Astrocyte (in vitro differentiated cells and primary cell): Measurements from ENCODE around the gene MMAA. TPM values are rescaled to one million over a fixed set of nuclear protein-coding genes. Genes with fewer than 3 reads are reported as not detected.

Experiments used
- DNase-seq: peaks from one replicate; pipeline ENCODE4 v3.0.0-alpha.2; 2010; ENCODE audit warnings: low read depth
- FAIRE-seq: peaks from 2 replicates; lab custom pipeline; 2011; peaks lifted over from hg19 to GRCh38; lab: Jason Lieb, UNC
- H2AFZ ChIP-seq: 2 replicates; pipeline ENCODE4 v1.6.0; 2012; ENCODE audit warnings: low read depth, low read length, inconsistent platforms
- H3K27ac ChIP-seq: 2 replicates; pipeline ENCODE4 v1.5.1; 2011; ENCODE audit warnings: low read depth, low read length, inconsistent platforms
- H3K27me3 ChIP-seq: 2 replicates; pipeline ENCODE4 v1.6.0; 2011; ENCODE audit warnings: low read length, inconsistent platforms; ENCODE audit not compliant: insufficient read depth
- H3K36me3 ChIP-seq: 2 replicates; pipeline ENCODE4 v1.5.1; 2011; ENCODE audit warnings: low read length, inconsistent platforms; ENCODE audit not compliant: insufficient read depth
- H3K4me1 ChIP-seq: 2 replicates; pipeline ENCODE4 v1.5.1; 2011; ENCODE audit warnings: low read length, inconsistent platforms; ENCODE audit not compliant: insufficient read depth
- H3K4me2 ChIP-seq: 2 replicates; pipeline ENCODE4 v1.6.0; 2012; ENCODE audit warnings: low read length, inconsistent platforms
- H3K4me3 ChIP-seq: 2 replicates; pipeline ENCODE4 v1.5.1; 2011; ENCODE audit warnings: low read depth, mild to moderate bottlenecking, low read length, inconsistent platforms; ENCODE audit not compliant: insufficient read depth
- H3K79me2 ChIP-seq: 2 replicates; pipeline ENCODE4 v1.6.0; 2012; ENCODE audit warnings: mild to moderate bottlenecking, low read length, inconsistent platforms; ENCODE audit not compliant: insufficient read depth
- H3K9ac ChIP-seq: 2 replicates; pipeline ENCODE4 v1.6.0; 2012; ENCODE audit warnings: mild to moderate bottlenecking, low read length, inconsistent platforms
- H3K9me3 ChIP-seq: 2 replicates; pipeline ENCODE4 v1.5.1; 2012; ENCODE audit warnings: low read depth, mild to moderate bottlenecking, low read length, inconsistent platforms; ENCODE audit not compliant: insufficient read depth
- H4K20me1 ChIP-seq: 2 replicates; pipeline ENCODE4 v1.6.0; 2012; ENCODE audit warnings: low read length, inconsistent platforms; ENCODE audit not compliant: insufficient read depth
- H3K27ac Mint-ChIP-seq: one replicate; pipeline ENCODE4 v1.8.0; 2021; ENCODE audit warnings: mild to moderate bottlenecking, mixed read lengths; ENCODE audit not compliant: unreplicated experiment
- H3K27me3 Mint-ChIP-seq: one replicate; pipeline ENCODE4 v1.8.0; 2021; ENCODE audit warnings: low read depth, mixed read lengths; ENCODE audit not compliant: unreplicated experiment
- H3K36me3 Mint-ChIP-seq: one replicate; pipeline ENCODE4 v1.8.0; 2021; ENCODE audit warnings: low read depth, mixed read lengths; ENCODE audit not compliant: unreplicated experiment
- H3K4me1 Mint-ChIP-seq: one replicate; pipeline ENCODE4 v1.8.0; 2021; ENCODE audit warnings: low read depth, mixed read lengths; ENCODE audit not compliant: unreplicated experiment
- H3K4me3 Mint-ChIP-seq: one replicate; pipeline ENCODE4 v1.8.0; 2021; ENCODE audit warnings: mild to moderate bottlenecking, moderate library complexity, mixed read lengths; ENCODE audit not compliant: unreplicated experiment
- H3K9me3 Mint-ChIP-seq: one replicate; pipeline ENCODE4 v1.8.0; 2021; ENCODE audit warnings: mild to moderate bottlenecking, mixed read lengths; ENCODE audit not compliant: unreplicated experiment
- CTCF ChIP-seq: IDR thresholded peaks from 2 replicates; pipeline ENCODE4 v1.5.1; 2011; ENCODE audit warnings: low read depth, mild to moderate bottlenecking, inconsistent platforms, low read length, moderate library complexity; ENCODE audit not compliant: insufficient read depth
- EZH2 ChIP-seq: IDR thresholded peaks from 2 replicates; pipeline ENCODE4 v1.6.1; 2012; ENCODE audit warnings: mild to moderate bottlenecking, low read length, inconsistent platforms; ENCODE audit not compliant: insufficient read depth
- total RNA-seq: library from RNA; stranded (reverse); gene quantifications from 2 replicates; pipeline ENCODE4 v1.2.1, GENCODE V29; 2021

MMAA gene
- total RNA-seq, 1 donor from 2014 or later: 8.5 TPM

GRCh38 chr4:145680902-145681301 lies 61.7 kb downstream of the MMAA start:
- no peak overlapping the region for H3K27ac Mint-ChIP-seq
- H3K9me3 Mint-ChIP-seq: peaks cover 5% of the 10 kb centered on the region

GRCh38 chr4:145681518-145681917 lies 62.3 kb downstream of the MMAA start:
- H3K79me2 ChIP-seq: no peaks in the 10 kb centered on the region
- DNase-seq (no peak), FAIRE-seq (no peak)
- H3K4me1 ChIP-seq: peaks cover 18% of the 10 kb centered on the region
- Mint-ChIP-seq H3K9me3 (peaks cover 5% of the 10 kb centered on the region), H3K4me1 (peaks cover 13% of the 10 kb centered on the region), H3K27me3 (no peaks in the 10 kb centered on the region), H3K27ac (no peak overlapping the region), H3K4me3 (no peak overlapping the region), H3K36me3 (no peaks in the 10 kb centered on the region)
- no peaks in the 10 kb centered on the region for H3K36me3 ChIP-seq
- no peak overlapping the region for H3K27ac ChIP-seq
- no peak overlapping the region for H3K4me2 ChIP-seq
- H3K4me3 ChIP-seq: no peak overlapping the region
- no peak overlapping the region for H2AFZ ChIP-seq
- H3K27me3 ChIP-seq: no peaks in the 10 kb centered on the region
- no peak overlapping the region for H3K9ac ChIP-seq
- no peaks in the 10 kb centered on the region for H3K9me3 ChIP-seq
- no peaks in the 10 kb centered on the region for H4K20me1 ChIP-seq
- TF ChIP-seq CTCF (no peak), EZH2 (no peak)

More at GRCh38 chr4:145680902-145681301, 61.7 kb downstream of the MMAA start:
- Histone ChIP-seq H3K4me3 (no peak overlapping the region), H4K20me1 (no peaks in the 10 kb centered on the region), H2AFZ (no peak overlapping the region), H3K79me2 (no peaks in the 10 kb centered on the region), H3K27ac (no peak overlapping the region), H3K9me3 (no peaks in the 10 kb centered on the region), H3K9ac (no peak overlapping the region), H3K4me2 (no peak overlapping the region), H3K27me3 (no peaks in the 10 kb centered on the region), H3K4me1 (peaks cover 18% of the 10 kb centered on the region), H3K36me3 (no peaks in the 10 kb centered on the region)
- DNase-seq (no peak), FAIRE-seq (no peak)
- Mint-ChIP-seq H3K4me3 (no peak overlapping the region), H3K36me3 (no peaks in the 10 kb centered on the region), H3K27me3 (no peaks in the 10 kb centered on the region), H3K4me1 (peaks cover 13% of the 10 kb centered on the region)
- TF ChIP-seq CTCF: no peak
- no peak for TF ChIP-seq EZH2

- H2AFZ ChIP-seq: no peak overlapping the region
- no peaks in the 10 kb centered on the region for H3K9me3 ChIP-seq
- H3K79me2 ChIP-seq: no peaks in the 10 kb centered on the region
- H3K27ac ChIP-seq: no peak overlapping the region
- FAIRE-seq: no peak
- H3K4me2 ChIP-seq: no peak overlapping the region
- Mint-ChIP-seq H3K27me3 (no peaks in the 10 kb centered on the region), H3K4me1 (peaks cover 13% of the 10 kb centered on the region), H3K9me3 (peaks cover 5% of the 10 kb centered on the region), H3K36me3 (no peaks in the 10 kb centered on the region), H3K4me3 (no peak overlapping the region), H3K27ac (no peak overlapping the region)
- H3K9ac ChIP-seq: no peak overlapping the region
- DNase-seq: no peak
- no peaks in the 10 kb centered on the region for H4K20me1 ChIP-seq
- TF ChIP-seq EZH2: no peak
- TF ChIP-seq CTCF: no peak
- no peaks in the 10 kb centered on the region for H3K27me3 ChIP-seq
- H3K4me3 ChIP-seq: no peak overlapping the region
- H3K4me1 ChIP-seq: peaks cover 18% of the 10 kb centered on the region
- H3K36me3 ChIP-seq: no peaks in the 10 kb centered on the region
Measured at GRCh38 chr4:145681956-145682355, 62.8 kb downstream of the MMAA start.
